GM19240 (cell line): ENCODE data around the gene MRAS.

ENCODE experiments used
- DNase-seq: peaks from one replicate; pipeline ENCODE4 v3.0.0; 2011; ENCODE audit warnings: low spot score; ENCODE audit not compliant: insufficient read length

Gene MRAS

GRCh38 chr3:138338811-138339210 is 9.6 kb upstream of the MRAS start:
- no peak for DNase-seq

GRCh38 chr3:138340511-138340910 is 7.9 kb upstream of the MRAS start:
- DNase-seq: no peak

GRCh38 chr3:138344754-138345153 is 3.6 kb upstream of the MRAS start:
- no peak for DNase-seq

- no peak for DNase-seq
Observed at GRCh38 chr3:138348754-138349739, 668 bp downstream of the MRAS start.

- no peak for DNase-seq
Observed at GRCh38 chr3:138349926-138350665, 1.7 kb downstream of the MRAS start.

- no peak for DNase-seq
Observed at GRCh38 chr3:138351151-138351550, 2.8 kb downstream of the MRAS start.

- DNase-seq: no peak
Observed at GRCh38 chr3:138351916-138352550, 3.7 kb downstream of the MRAS start.

- DNase-seq: no peak
Observed at GRCh38 chr3:138354376-138354775, 6.0 kb downstream of the MRAS start.

GRCh38 chr3:138355071-138355470 is 6.7 kb downstream of the MRAS start:
- no peak for DNase-seq

GRCh38 chr3:138356730-138357405 is 8.5 kb downstream of the MRAS start:
- DNase-seq: no peak

- DNase-seq: no peak
Observed at GRCh38 chr3:138359148-138359918, 11.0 kb downstream of the MRAS start.

GRCh38 chr3:138359919-138360868 is 11.8 kb downstream of the MRAS start:
- no peak for DNase-seq

- DNase-seq: no peak
Observed at GRCh38 chr3:138360869-138361525, 12.6 kb downstream of the MRAS start.

- DNase-seq: no peak
Observed at GRCh38 chr3:138361561-138361971, 13.2 kb downstream of the MRAS start.

- DNase-seq: no peak
Observed at GRCh38 chr3:138362538-138362937, 14.2 kb downstream of the MRAS start.

GRCh38 chr3:138363322-138363721 is 14.9 kb downstream of the MRAS start:
- no peak for DNase-seq

GRCh38 chr3:138364356-138365252 is 16.2 kb downstream of the MRAS start:
- DNase-seq: no peak

- DNase-seq: no peak
Observed at GRCh38 chr3:138365253-138365555, 16.8 kb downstream of the MRAS start.
